HepG2 (cell line): ENCODE results near the gene ZFP69. TPM values are rescaled to one million over a fixed set of nuclear protein-coding genes. Genes with fewer than 3 reads are reported as not detected.

ENCODE experiments used
- ASH2L ChIP-seq: fragments of 300-600, 200-600 bp; sonication (generic); IDR thresholded peaks from 2 replicates; pipeline ENCODE4 v1.7.0; 2017; ENCODE audit warnings: low read depth, mild to moderate bottlenecking, moderate library complexity, mixed read lengths, low read length; ENCODE audit not compliant: insufficient read length
- CBX2 ChIP-seq, 2 experiments: fragments of 200-600 bp in 1 of 2; sonication (generic); formaldehyde crosslinking in 1 of 2; IDR thresholded peaks; 2 replicates each; pipeline versions ENCODE4 v1.7.0 to v1.8.1; 2018 to 2022; ENCODE audit warnings: low read depth in 2 of 2, low read length in 1 of 2, mild to moderate bottlenecking in 1 of 2, missing genetic modification reagents in 1 of 2
- CHCHD3 ChIP-seq: sonication (generic); formaldehyde crosslinking; IDR thresholded peaks from 2 replicates; pipeline ENCODE4 v1.8.0; 2022; ENCODE audit warnings: mild to moderate bottlenecking, missing genetic modification reagents, moderate library complexity
- REPIN1 ChIP-seq: sonication (generic); formaldehyde crosslinking; IDR thresholded peaks from 2 replicates; pipeline ENCODE4 v1.8.0; 2022; ENCODE audit warnings: missing genetic modification reagents, low read depth, mild to moderate bottlenecking, borderline replicate concordance
- SAFB2 ChIP-seq: sonication (generic); formaldehyde crosslinking; IDR thresholded peaks from 2 replicates; pipeline ENCODE4 v1.5.1; 2020; ENCODE audit warnings: missing genetic modification reagents, low read depth, mild to moderate bottlenecking, borderline replicate concordance
- ZNF225 ChIP-seq: sonication (generic); formaldehyde crosslinking; IDR thresholded peaks from 2 replicates; pipeline ENCODE4 v1.4.0; 2020; ENCODE audit warnings: mild to moderate bottlenecking, missing genetic modification reagents
- ZNF235 ChIP-seq: sonication (generic); formaldehyde crosslinking; IDR thresholded peaks from 2 replicates; pipeline ENCODE4 v1.8.1; 2023; ENCODE audit warnings: mild to moderate bottlenecking, missing genetic modification reagents, borderline replicate concordance
- polyA plus RNA-seq, 8 experiments: library from polyadenylated mRNA; depleted of rRNA in 3 of 8; stranded (reverse) in 7 of 8; unstranded in 1 of 8; fragments of >200 nt; fragmentation: Illumina TruSeq in 4 of 8; extraction: Trizol in 4 of 8; gene quantifications; 2 replicates each; pipeline versions ENCODE4 v1.2.1 to v1.2.3, GENCODE V29; 2011 to 2016; ENCODE audit warnings: low read depth in 4 of 8, missing spikeins in 1 of 8, mixed read lengths in 1 of 8; ENCODE audit not compliant: insufficient read depth in 1 of 8
- total RNA-seq, 5 experiments: library from RNA; depleted of rRNA; stranded (reverse); fragments of >200 nt; fragmentation: Illumina TruSeq; extraction: Trizol; gene quantifications; 2 replicates each; pipeline ENCODE4 v1.2.3, GENCODE V29; 2016; ENCODE audit warnings: low read depth in 1 of 5
- TF ChIP-seq, protein P1 (sequence below): IDR thresholded peaks from 2 replicates; pipeline ENCODE4 v1.6.1; 2016
- TF ChIP-seq, protein P2 (sequence below): sonication (generic); formaldehyde crosslinking; conservative IDR thresholded peaks from 2 replicates; pipeline ENCODE4 v1.5.0; 2020; ENCODE audit warnings: missing genetic modification reagents
- TF ChIP-seq, protein P3 (sequence below): sonication (generic); formaldehyde crosslinking; IDR thresholded peaks from 2 replicates; pipeline ENCODE4 v1.5.0; 2020; ENCODE audit warnings: missing genetic modification reagents
- TF ChIP-seq, protein P4 (sequence below): fragments of 450-650 bp; IDR thresholded peaks from 2 replicates; pipeline ENCODE4 v1.6.1; 2016
- TF ChIP-seq, protein P5 (sequence below): sonication (generic); formaldehyde crosslinking; IDR thresholded peaks from 2 replicates; pipeline ENCODE4 v1.8.1; 2022; ENCODE audit warnings: mild to moderate bottlenecking, missing genetic modification reagents
- TF ChIP-seq, protein P6 (sequence below): sonication (generic); formaldehyde crosslinking; IDR thresholded peaks from 2 replicates; pipeline ENCODE4 v1.4.0; 2020; ENCODE audit warnings: missing genetic modification reagents, borderline replicate concordance

Gene ZFP69
- total and polyA plus RNA-seq, 2 of the 13 experiments (the other 11 are each of a cell fraction or from before 2014, with no cell fraction given), result 2.6 to 5.6 TPM

DNA sequence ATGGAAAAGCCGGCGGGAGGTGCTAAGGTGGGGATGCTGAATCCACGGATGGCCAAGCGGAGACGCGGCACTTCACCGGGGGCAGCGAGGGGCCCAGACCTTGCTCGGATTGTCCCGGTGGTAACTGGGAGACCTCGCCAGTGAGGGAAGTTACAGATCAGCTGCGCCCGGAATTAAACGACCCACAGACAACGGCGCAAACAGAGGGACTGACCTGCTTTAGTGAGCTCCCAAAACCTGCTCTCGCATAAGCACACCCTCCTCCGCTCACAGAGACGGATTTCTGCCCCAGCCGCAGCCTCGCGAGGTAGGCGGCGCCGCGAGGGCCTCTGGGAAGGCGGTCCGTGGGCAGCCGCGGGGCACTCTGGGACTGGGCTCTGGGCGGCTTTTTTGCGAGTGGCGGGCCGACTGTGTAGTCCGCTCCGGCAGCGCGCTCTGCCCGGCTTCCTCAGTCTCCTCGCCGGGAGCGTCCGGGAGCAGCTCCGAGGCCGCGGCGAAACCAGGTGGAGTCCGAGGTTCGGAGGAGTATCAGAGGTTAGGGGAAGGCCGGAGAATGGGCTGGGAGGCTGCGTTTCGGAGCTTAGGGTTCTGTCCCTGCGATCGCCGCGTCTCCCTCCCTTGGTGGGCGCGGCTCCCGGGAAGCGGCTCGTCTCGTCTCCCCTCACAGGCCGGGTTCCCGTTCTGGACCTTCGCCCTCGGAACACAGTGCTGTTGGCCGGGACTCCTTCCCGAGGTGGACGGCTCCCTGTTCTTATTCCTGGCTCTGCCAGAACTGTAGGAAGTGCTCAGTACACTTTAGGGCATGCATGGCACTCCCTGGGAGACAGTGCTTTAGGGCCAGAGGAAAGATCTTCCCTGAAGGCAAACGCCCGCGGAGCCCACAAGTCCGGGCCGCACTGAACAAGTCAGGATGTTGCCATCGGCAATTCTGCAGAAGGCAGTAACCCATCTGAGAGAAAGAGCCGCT is 31.6 kb downstream of the ZFP69 start, which contains the start of gene EXO5 (continued):
- TF ChIP-seq, protein P1, sequence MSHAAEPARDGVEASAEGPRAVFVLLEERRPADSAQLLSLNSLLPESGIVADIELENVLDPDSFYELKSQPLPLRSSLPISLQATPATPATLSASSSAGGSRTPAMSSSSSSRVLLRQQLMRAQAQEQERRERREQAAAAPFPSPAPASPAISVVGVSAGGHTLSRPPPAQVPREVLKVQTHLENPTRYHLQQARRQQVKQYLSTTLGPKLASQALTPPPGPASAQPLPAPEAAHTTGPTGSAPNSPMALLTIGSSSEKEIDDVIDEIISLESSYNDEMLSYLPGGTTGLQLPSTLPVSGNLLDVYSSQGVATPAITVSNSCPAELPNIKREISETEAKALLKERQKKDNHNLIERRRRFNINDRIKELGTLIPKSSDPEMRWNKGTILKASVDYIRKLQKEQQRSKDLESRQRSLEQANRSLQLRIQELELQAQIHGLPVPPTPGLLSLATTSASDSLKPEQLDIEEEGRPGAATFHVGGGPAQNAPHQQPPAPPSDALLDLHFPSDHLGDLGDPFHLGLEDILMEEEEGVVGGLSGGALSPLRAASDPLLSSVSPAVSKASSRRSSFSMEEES, result peak; percentile 65; the same call in 1 of the 2 replicates
- TF ChIP-seq CBX2 (IDR thresholded peaks at IDR 0.05; ENCODE audit: low read depth, low read length) (no peak), CBX2 (CRISPR knock-in tag; IDR thresholded peaks at IDR 0.05; ENCODE audit: low read depth) (no peak), ASH2L (peak; percentile 94), ZNF225 (CRISPR knock-in tag) (peak; percentile 75; the same call in 1 of the 2 replicates), SAFB2 (CRISPR knock-in tag) (peak; percentile 72; the same call in 1 of the 2 replicates), REPIN1 (CRISPR knock-in tag) (peak; percentile 74; the same call in 1 of the 2 replicates), ZNF235 (CRISPR knock-in tag) (peak; percentile 94; the same call in 1 of the 2 replicates), CHCHD3 (CRISPR knock-in tag) (no peak)
- TF ChIP-seq, protein P2, sequence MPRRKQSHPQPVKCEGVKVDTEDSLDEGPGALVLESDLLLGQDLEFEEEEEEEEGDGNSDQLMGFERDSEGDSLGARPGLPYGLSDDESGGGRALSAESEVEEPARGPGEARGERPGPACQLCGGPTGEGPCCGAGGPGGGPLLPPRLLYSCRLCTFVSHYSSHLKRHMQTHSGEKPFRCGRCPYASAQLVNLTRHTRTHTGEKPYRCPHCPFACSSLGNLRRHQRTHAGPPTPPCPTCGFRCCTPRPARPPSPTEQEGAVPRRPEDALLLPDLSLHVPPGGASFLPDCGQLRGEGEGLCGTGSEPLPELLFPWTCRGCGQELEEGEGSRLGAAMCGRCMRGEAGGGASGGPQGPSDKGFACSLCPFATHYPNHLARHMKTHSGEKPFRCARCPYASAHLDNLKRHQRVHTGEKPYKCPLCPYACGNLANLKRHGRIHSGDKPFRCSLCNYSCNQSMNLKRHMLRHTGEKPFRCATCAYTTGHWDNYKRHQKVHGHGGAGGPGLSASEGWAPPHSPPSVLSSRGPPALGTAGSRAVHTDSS (CRISPR knock-in tag), result 0 out of 2 replicates have a peak, but pooled peaks have one; percentile 90
- TF ChIP-seq, protein P3, sequence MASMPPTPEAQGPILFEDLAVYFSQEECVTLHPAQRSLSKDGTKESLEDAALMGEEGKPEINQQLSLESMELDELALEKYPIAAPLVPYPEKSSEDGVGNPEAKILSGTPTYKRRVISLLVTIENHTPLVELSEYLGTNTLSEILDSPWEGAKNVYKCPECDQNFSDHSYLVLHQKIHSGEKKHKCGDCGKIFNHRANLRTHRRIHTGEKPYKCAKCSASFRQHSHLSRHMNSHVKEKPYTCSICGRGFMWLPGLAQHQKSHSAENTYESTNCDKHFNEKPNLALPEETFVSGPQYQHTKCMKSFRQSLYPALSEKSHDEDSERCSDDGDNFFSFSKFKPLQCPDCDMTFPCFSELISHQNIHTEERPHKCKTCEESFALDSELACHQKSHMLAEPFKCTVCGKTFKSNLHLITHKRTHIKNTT (CRISPR knock-in tag), result 0 out of 2 replicates have a peak, but pooled peaks have one; percentile 39
- TF ChIP-seq, protein P4, sequence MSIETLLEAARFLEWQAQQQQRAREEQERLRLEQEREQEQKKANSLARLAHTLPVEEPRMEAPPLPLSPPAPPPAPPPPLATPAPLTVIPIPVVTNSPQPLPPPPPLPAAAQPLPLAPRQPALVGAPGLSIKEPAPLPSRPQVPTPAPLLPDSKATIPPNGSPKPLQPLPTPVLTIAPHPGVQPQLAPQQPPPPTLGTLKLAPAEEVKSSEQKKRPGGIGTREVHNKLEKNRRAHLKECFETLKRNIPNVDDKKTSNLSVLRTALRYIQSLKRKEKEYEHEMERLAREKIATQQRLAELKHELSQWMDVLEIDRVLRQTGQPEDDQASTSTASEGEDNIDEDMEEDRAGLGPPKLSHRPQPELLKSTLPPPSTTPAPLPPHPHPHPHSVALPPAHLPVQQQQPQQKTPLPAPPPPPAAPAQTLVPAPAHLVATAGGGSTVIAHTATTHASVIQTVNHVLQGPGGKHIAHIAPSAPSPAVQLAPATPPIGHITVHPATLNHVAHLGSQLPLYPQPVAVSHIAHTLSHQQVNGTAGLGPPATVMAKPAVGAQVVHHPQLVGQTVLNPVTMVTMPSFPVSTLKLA, result no peak
- TF ChIP-seq, protein P5, sequence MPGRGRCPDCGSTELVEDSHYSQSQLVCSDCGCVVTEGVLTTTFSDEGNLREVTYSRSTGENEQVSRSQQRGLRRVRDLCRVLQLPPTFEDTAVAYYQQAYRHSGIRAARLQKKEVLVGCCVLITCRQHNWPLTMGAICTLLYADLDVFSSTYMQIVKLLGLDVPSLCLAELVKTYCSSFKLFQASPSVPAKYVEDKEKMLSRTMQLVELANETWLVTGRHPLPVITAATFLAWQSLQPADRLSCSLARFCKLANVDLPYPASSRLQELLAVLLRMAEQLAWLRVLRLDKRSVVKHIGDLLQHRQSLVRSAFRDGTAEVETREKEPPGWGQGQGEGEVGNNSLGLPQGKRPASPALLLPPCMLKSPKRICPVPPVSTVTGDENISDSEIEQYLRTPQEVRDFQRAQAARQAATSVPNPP (CRISPR knock-in tag), result no peak; the same call in 1 of the 2 replicates
- TF ChIP-seq, protein P6, sequence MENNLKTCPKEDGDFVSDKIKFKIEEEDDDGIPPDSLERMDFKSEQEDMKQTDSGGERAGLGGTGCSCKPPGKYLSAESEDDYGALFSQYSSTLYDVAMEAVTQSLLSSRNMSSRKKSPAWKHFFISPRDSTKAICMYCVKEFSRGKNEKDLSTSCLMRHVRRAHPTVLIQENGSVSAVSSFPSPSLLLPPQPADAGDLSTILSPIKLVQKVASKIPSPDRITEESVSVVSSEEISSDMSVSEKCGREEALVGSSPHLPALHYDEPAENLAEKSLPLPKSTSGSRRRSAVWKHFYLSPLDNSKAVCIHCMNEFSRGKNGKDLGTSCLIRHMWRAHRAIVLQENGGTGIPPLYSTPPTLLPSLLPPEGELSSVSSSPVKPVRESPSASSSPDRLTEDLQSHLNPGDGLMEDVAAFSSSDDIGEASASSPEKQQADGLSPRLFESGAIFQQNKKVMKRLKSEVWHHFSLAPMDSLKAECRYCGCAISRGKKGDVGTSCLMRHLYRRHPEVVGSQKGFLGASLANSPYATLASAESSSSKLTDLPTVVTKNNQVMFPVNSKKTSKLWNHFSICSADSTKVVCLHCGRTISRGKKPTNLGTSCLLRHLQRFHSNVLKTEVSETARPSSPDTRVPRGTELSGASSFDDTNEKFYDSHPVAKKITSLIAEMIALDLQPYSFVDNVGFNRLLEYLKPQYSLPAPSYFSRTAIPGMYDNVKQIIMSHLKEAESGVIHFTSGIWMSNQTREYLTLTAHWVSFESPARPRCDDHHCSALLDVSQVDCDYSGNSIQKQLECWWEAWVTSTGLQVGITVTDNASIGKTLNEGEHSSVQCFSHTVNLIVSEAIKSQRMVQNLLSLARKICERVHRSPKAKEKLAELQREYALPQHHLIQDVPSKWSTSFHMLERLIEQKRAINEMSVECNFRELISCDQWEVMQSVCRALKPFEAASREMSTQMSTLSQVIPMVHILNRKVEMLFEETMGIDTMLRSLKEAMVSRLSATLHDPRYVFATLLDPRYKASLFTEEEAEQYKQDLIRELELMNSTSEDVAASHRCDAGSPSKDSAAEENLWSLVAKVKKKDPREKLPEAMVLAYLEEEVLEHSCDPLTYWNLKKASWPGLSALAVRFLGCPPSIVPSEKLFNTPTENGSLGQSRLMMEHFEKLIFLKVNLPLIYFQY, result no peak
